H1 (cell line): ENCODE data around the gene RHEX. TPM values are rescaled to one million over a fixed set of nuclear protein-coding genes. Genes with fewer than 3 reads are reported as not detected.

Experiments
- CTCF ChIA-PET: fragments of 300-600 bp; sonication (Branson Sonifier 250); formaldehyde crosslinking; loops from one replicate; lab custom pipeline; 2021; ENCODE audit not compliant: partially characterized antibody; lab: Charles Lee
- POLR2A ChIA-PET: fragments of 300-600 bp; sonication (Branson Sonifier 250); formaldehyde crosslinking; loops from one replicate; lab custom pipeline; 2021; ENCODE audit warnings: inconsistent platforms; ENCODE audit not compliant: partially characterized antibody; lab: Charles Lee
- DNase-seq, 2 experiments: peaks; one replicate each; pipeline versions ENCODE4 v3.0.0 to v3.0.0-alpha.2; 2010 to 2022; ENCODE audit warnings: low spot score in 2 of 2, low read depth in 1 of 2, mixed read lengths in 1 of 2
- FAIRE-seq: peaks from 2 replicates; lab custom pipeline; 2011; peaks lifted over from hg19 to GRCh38; lab: Jason Lieb, UNC
- H2AFZ ChIP-seq: 2 replicates; pipeline ENCODE4 v1.8.1; 2012; ENCODE audit warnings: low read length, inconsistent platforms
- H2AK5ac ChIP-seq: 2 replicates; pipeline ENCODE4 v1.6.1; 2013; ENCODE audit warnings: low read depth, low read length
- H2BK120ac ChIP-seq: replicated peaks from 2 replicates; pipeline ENCODE3; 2013; ENCODE audit warnings: low read depth, low read length, inconsistent platforms
- H2BK12ac ChIP-seq: 2 replicates; pipeline ENCODE4 v1.6.1; 2013; ENCODE audit warnings: low read depth, low read length
- H2BK15ac ChIP-seq: 2 replicates; pipeline ENCODE4 v1.6.1; 2013; ENCODE audit warnings: low read length
- H2BK20ac ChIP-seq: 2 replicates; pipeline ENCODE4 v1.6.1; 2013; ENCODE audit warnings: low read length
- H2BK5ac ChIP-seq: 2 replicates; pipeline ENCODE4 v1.6.1; 2013; ENCODE audit warnings: low read depth, low read length
- H3K14ac ChIP-seq: 2 replicates; pipeline ENCODE4 v1.6.1; 2013; ENCODE audit warnings: inconsistent platforms; ENCODE audit not compliant: insufficient read length
- H3K18ac ChIP-seq: 2 replicates; pipeline ENCODE4 v1.6.1; 2013; ENCODE audit warnings: low read length; ENCODE audit errors: extremely low read depth
- H3K23ac ChIP-seq: 2 replicates; pipeline ENCODE4 v1.6.1; 2013; ENCODE audit warnings: inconsistent platforms; ENCODE audit not compliant: insufficient read length
- H3K23me2 ChIP-seq: 2 replicates; pipeline ENCODE4 v1.6.1; 2013; ENCODE audit warnings: low read depth, low read length
- H3K27ac ChIP-seq: 2 replicates; pipeline ENCODE4 v1.6.1; 2011; ENCODE audit warnings: low read depth, low read length, inconsistent platforms
- H3K27me3 ChIP-seq, 4 experiments: replicated peaks in 1 of 4; 1 replicate in 1 of 4; 2 replicates in 3 of 4; pipeline versions ENCODE4 v1.6.1 to v1.8.1; 2011 to 2013; ENCODE audit warnings: low read length in 3 of 4, mild to moderate bottlenecking in 3 of 4, inconsistent platforms in 2 of 4, mixed read lengths in 2 of 4, moderate library complexity in 1 of 4; ENCODE audit not compliant: control insufficient read depth in 3 of 4, insufficient read depth in 3 of 4; ENCODE audit errors: extremely low read depth in 1 of 4
- H3K36me3 ChIP-seq, 4 experiments: 2 replicates each; pipeline versions ENCODE4 v1.6.1 to v1.8.1; 2011 to 2013; ENCODE audit warnings: mild to moderate bottlenecking in 4 of 4, low read length in 3 of 4, moderate library complexity in 2 of 4, control low read depth in 1 of 4, inconsistent platforms in 1 of 4; ENCODE audit not compliant: insufficient read depth in 4 of 4, control insufficient read depth in 2 of 4
- H3K4ac ChIP-seq: replicated peaks from 2 replicates; pipeline ENCODE3; 2013; ENCODE audit warnings: low read length, low read depth, mixed read lengths, inconsistent platforms; ENCODE audit not compliant: insufficient read length
- H3K4me1 ChIP-seq, 4 experiments: replicated peaks in 1 of 4; 1 replicate in 1 of 4; 2 replicates in 3 of 4; pipeline versions ENCODE4 v1.6.1 to v1.8.1; 2011 to 2013; ENCODE audit warnings: low read length in 3 of 4, inconsistent platforms in 2 of 4, mixed read lengths in 1 of 4; ENCODE audit not compliant: insufficient read depth in 4 of 4, control insufficient read depth in 3 of 4
- H3K4me2 ChIP-seq, 2 experiments: 2 replicates each; pipeline versions ENCODE4 v1.6.1 to v1.8.1; 2011 to 2013; ENCODE audit warnings: low read depth in 2 of 2, low read length in 2 of 2, control low read depth in 1 of 2, inconsistent platforms in 1 of 2, mild to moderate bottlenecking in 1 of 2; ENCODE audit not compliant: insufficient read depth in 1 of 2
- H3K4me3 ChIP-seq, 4 experiments: fragments of 200-600, 300-600 bp in 1 of 4; sonication (generic), shearing (Covaris generic), sonication (Bioruptor Twin) in 1 of 4; 2 replicates each; pipeline versions ENCODE4 v1.5.1 to v1.8.1; 2011 to 2016; ENCODE audit warnings: low read length in 4 of 4, low read depth in 3 of 4, control low read depth in 2 of 4, inconsistent platforms in 2 of 4, mild to moderate bottlenecking in 2 of 4, mixed read lengths in 1 of 4, moderate library complexity in 1 of 4; ENCODE audit not compliant: insufficient read depth in 2 of 4; ENCODE audit errors: extremely low read depth in 1 of 4
- H3K56ac ChIP-seq: replicated peaks from 2 replicates; pipeline ENCODE3; 2013; ENCODE audit warnings: low read depth, mild to moderate bottlenecking, mixed read lengths, low read length, inconsistent platforms; ENCODE audit not compliant: insufficient read length
- H3K79me1 ChIP-seq: 2 replicates; pipeline ENCODE4 v1.6.1; 2013; ENCODE audit warnings: low read depth, low read length, control low read depth
- H3K79me2 ChIP-seq, 2 experiments: 2 replicates each; pipeline versions ENCODE4 v1.6.1 to v1.8.1; 2012 to 2013; ENCODE audit warnings: low read length in 2 of 2, mild to moderate bottlenecking in 2 of 2, inconsistent platforms in 1 of 2; ENCODE audit not compliant: insufficient read depth in 2 of 2, control insufficient read depth in 1 of 2
- H3K9ac ChIP-seq, 4 experiments: replicated peaks in 1 of 4; 1 replicate in 1 of 4; 2 replicates in 3 of 4; pipeline versions ENCODE4 v1.6.1 to v1.8.1; 2011 to 2013; ENCODE audit warnings: low read depth in 3 of 4, low read length in 3 of 4, control low read depth in 2 of 4, mild to moderate bottlenecking in 2 of 4, moderate library complexity in 2 of 4, inconsistent platforms in 1 of 4; ENCODE audit errors: extremely low read depth in 1 of 4
- H3K9me3 ChIP-seq, 2 experiments: 2 replicates each; pipeline versions ENCODE4 v1.6.1 to v1.8.1; 2012 to 2013; ENCODE audit warnings: mild to moderate bottlenecking in 2 of 2, moderate library complexity in 2 of 2, control low read depth in 1 of 2, inconsistent platforms in 1 of 2, low read depth in 1 of 2, low read length in 1 of 2, mixed read lengths in 1 of 2; ENCODE audit not compliant: insufficient read depth in 2 of 2
- H4K20me1 ChIP-seq, 2 experiments: replicated peaks in 1 of 2; 2 replicates each; pipeline versions ENCODE3 to v1.8.1; 2011 to 2013; ENCODE audit warnings: inconsistent platforms in 2 of 2, low read length in 2 of 2, mild to moderate bottlenecking in 1 of 2; ENCODE audit not compliant: insufficient read depth in 2 of 2, control insufficient read depth in 1 of 2
- H4K5ac ChIP-seq: 2 replicates; pipeline ENCODE4 v1.6.1; 2013; ENCODE audit warnings: low read length, low read depth, mixed read lengths, inconsistent platforms; ENCODE audit not compliant: insufficient read length
- H4K8ac ChIP-seq: 2 replicates; pipeline ENCODE4 v1.8.0; 2013; ENCODE audit warnings: mild to moderate bottlenecking, moderate library complexity, low read length, inconsistent platforms; ENCODE audit not compliant: insufficient read depth; ENCODE audit errors: extremely low read depth
- H4K91ac ChIP-seq: replicated peaks from 2 replicates; pipeline ENCODE3; 2013; ENCODE audit warnings: low read length, mixed read lengths, inconsistent platforms; ENCODE audit not compliant: insufficient read length
- BRCA1 ChIP-seq: IDR thresholded peaks from 2 replicates; pipeline ENCODE4 v1.6.1; 2012; ENCODE audit warnings: low read depth, low read length, improper control_type of control experiment
- KDM4A ChIP-seq: IDR thresholded peaks from one replicate; pipeline ENCODE4 v1.7.1; 2012; ENCODE audit warnings: low read depth, mild to moderate bottlenecking, moderate library complexity, low read length, inconsistent platforms; ENCODE audit not compliant: severe bottlenecking
- POU5F1 ChIP-seq: IDR thresholded peaks from 2 replicates; pipeline ENCODE4 v1.6.1; 2011; ENCODE audit warnings: low read depth, mild to moderate bottlenecking, low read length, moderate library complexity
- WGBS, 2 experiments: shearing (Covaris generic) in 1 of 2; methylation state at CpG; one replicate each; pipeline versions ENCODE4 v1.1.6 to v1.1.7; 2013 to 2015; ENCODE audit warnings: low lambda C conversion rate in 2 of 2, mixed read lengths in 2 of 2, inconsistent platforms in 1 of 2, low coverage in 1 of 2, missing lambda C conversion rate in 1 of 2; ENCODE audit not compliant: insufficient replicate concordance in 2 of 2, insufficient coverage in 1 of 2, insufficient read length in 1 of 2; ENCODE audit errors: extremely low coverage in 1 of 2, missing lambda C conversion rate in 1 of 2; 5-methylcytosine and 5-hydroxymethylcytosine counted together
- polyA plus RNA-seq, 7 experiments: library from polyadenylated mRNA; depleted of rRNA in 3 of 7; stranded (reverse) in 5 of 7; unstranded in 2 of 7; fragments of >200 nt in 5 of 7; fragments of 200-250 nt in 2 of 7; gene quantifications; 1 replicate in 5 of 7; 2 replicates in 1 of 7; 4 replicates in 1 of 7; pipeline versions ENCODE4 v1.2.1 to v1.2.3, GENCODE V29; 2011 to 2013; ENCODE audit warnings: missing spikeins in 2 of 7, mixed read lengths in 2 of 7
- total RNA-seq: library from RNA; stranded (reverse); fragmentation: NEBNext Ultra II Directional; extraction: Animal tissue kit (Norgen Biotek cat#: 25700); gene quantifications from 2 replicates; pipeline ENCODE4 v1.2.1, GENCODE V29; 2021
- TF ChIP-seq, protein P1 (sequence below), 3 experiments: IDR thresholded peaks; 1 replicate in 2 of 3; 2 replicates in 1 of 3; pipeline versions ENCODE4 v1.5.1 to v1.6.1; 2011; ENCODE audit warnings: low read length in 3 of 3, mild to moderate bottlenecking in 3 of 3, inconsistent platforms in 2 of 3, low read depth in 1 of 3, moderate library complexity in 1 of 3; ENCODE audit not compliant: insufficient read depth in 1 of 3; ENCODE audit errors: control extremely low read depth in 1 of 3

Gene RHEX
- total and polyA plus RNA-seq, 2 of the 8 experiments (the other 6 are each of a cell fraction or from before 2014, with no cell fraction given), result not detected

GRCh38 chr1:206032380-206033140, 20.4 kb upstream of the RHEX start:
- Histone ChIP-seq H3K4me1 (peaks cover 0 to 3% (median 0%) of the 10 kb centered on the region in 4 experiments; a peak in 2 of 7 replicates), H2BK15ac (no peak overlapping the region), H2BK20ac (no peak overlapping the region), H3K79me2 (no peaks in the 10 kb centered on the region), H3K23ac (no peak overlapping the region), H4K5ac (no peak overlapping the region), H3K4ac (no peak overlapping the region), H3K23me2 (no peaks in the 10 kb centered on the region), H3K14ac (no peak overlapping the region), H2AK5ac (no peak overlapping the region), H2BK12ac (no peak overlapping the region), H3K36me3 (no peaks in the 10 kb centered on the region), H3K27ac (no peak overlapping the region), H3K56ac (no peak overlapping the region), H3K18ac (no peak overlapping the region), H3K27me3 (no peaks in the 10 kb centered on the region), H2AFZ (0 out of 2 replicates have a peak overlapping the region, but pooled peaks have one; percentile 56), H4K91ac (no peak overlapping the region), H3K9ac (no peak overlapping the region), H3K4me3 (no peak overlapping the region), H4K8ac (no peak overlapping the region), H2BK5ac (no peak overlapping the region), H3K79me1 (no peaks in the 10 kb centered on the region), H3K9me3 (no peaks in the 10 kb centered on the region), H4K20me1 (no peaks in the 10 kb centered on the region), H3K4me2 (no peak overlapping the region), H2BK120ac (no peak overlapping the region)
- no peak for TF ChIP-seq POU5F1
- TF ChIP-seq KDM4A, result no peak
- TF ChIP-seq, protein P1, sequence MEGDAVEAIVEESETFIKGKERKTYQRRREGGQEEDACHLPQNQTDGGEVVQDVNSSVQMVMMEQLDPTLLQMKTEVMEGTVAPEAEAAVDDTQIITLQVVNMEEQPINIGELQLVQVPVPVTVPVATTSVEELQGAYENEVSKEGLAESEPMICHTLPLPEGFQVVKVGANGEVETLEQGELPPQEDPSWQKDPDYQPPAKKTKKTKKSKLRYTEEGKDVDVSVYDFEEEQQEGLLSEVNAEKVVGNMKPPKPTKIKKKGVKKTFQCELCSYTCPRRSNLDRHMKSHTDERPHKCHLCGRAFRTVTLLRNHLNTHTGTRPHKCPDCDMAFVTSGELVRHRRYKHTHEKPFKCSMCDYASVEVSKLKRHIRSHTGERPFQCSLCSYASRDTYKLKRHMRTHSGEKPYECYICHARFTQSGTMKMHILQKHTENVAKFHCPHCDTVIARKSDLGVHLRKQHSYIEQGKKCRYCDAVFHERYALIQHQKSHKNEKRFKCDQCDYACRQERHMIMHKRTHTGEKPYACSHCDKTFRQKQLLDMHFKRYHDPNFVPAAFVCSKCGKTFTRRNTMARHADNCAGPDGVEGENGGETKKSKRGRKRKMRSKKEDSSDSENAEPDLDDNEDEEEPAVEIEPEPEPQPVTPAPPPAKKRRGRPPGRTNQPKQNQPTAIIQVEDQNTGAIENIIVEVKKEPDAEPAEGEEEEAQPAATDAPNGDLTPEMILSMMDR (IDR thresholded peaks at IDR 0.05; ENCODE audit: control extremely low read depth in 1 of 3, insufficient read depth in 1 of 3, low read depth in 1 of 3, low read length in 3 of 3), result no peak
- TF ChIP-seq BRCA1, result no peak
- CTCF ChIA-PET, result interaction anchor here (1.0 to 7.7 kb wide), 10 partner anchors 9 to 114 kb away, joined by 3 to 166 read pairs (median 4); partner anchors contain the start of genes AVPR1B and CTSE
- FAIRE-seq (no peak), DNase-seq (peak in 1 of 2 experiments; percentile 3)
- POLR2A ChIA-PET, result no interaction called here
- WGBS, 2 experiments, result 82% methylated on average over 5 of the region's 5 CpGs; no CpG with 5 or more reads in 1 of the 2 experiments
